GM18508 (cell line): ENCODE results near the gene SYT4.
"Not testable (repeated sequence)": the region's sequence is repeated elsewhere in the genome, so short reads cannot be mapped to it uniquely, and the experiment has no call there.

Source experiments
- ATAC-seq: cut with Tn5 transposase; IDR thresholded peaks from one replicate; pipeline ENCODE4 v1.9.1; 2021; ENCODE audit warnings: moderate number of reproducible peaks; ENCODE audit not compliant: insufficient read depth, unreplicated experiment

The SYT4 gene, protein sequence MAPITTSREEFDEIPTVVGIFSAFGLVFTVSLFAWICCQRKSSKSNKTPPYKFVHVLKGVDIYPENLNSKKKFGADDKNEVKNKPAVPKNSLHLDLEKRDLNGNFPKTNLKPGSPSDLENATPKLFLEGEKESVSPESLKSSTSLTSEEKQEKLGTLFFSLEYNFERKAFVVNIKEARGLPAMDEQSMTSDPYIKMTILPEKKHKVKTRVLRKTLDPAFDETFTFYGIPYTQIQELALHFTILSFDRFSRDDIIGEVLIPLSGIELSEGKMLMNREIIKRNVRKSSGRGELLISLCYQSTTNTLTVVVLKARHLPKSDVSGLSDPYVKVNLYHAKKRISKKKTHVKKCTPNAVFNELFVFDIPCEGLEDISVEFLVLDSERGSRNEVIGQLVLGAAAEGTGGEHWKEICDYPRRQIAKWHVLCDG

DNA sequence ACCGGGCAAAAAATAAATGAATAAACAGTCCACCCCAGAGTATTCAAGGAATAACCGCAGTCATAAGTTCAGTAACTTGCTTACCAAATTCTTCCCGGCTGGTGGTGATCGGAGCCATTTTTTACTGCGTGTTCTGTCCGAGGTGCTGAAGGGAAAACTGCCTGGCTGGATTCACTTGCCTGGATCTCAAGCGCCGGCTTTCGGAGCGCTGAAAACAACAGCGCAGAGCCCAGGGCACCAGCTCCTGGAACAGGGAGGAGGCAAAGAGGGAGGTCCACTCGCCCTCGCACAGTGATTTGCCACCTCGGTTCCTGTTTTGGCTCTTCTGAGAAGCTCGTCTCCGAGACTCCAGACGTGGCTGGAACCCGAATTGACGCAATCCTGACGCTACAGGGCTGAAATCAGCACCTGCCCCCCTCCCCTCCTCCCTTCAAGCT is at the start of gene SYT4:
SYT4 (minus strand) TSS at position 327 of the 437 bp plus-strand sequence; CDS start at position 118, 209 bp downstream.
- no peak for ATAC-seq

DNA sequence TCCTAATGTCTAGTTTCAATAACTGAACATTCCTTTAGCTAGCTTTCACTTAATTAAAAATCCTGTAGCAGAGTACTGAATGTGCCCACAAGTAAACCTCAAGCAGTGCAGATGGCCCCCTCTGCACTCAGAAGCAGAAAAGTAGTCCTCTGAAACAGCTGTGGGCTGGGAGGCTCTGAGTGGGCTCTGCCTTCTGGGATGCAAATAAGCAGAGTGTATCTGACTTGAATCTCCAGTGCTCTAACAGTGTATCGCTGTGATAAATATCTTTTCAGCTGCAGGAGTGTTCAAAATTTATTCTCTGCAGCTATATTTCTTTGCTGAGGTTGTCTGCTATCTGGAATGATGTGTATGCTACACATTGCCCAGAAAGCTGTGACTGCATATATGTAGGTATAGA is 44.8 kb upstream of the SYT4 start:
- no peak for ATAC-seq

DNA sequence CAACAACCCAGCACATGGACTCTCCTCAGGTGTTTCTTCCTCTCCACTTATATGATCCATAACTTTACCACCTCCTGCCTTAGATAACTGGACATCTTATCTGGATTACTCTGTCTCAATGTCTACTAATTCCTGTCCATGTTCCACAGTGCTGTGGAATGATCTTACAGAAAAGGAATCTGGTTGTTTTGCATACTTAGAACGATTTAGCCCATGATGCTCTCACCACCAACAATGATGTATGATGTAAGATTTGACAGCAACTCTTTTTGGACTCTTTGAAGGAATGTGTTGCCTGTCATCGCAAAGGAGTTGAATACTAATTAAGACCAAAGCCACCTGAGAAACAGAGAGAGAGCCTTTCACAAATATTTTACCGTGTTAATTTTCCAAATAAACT is 37.7 kb upstream of the SYT4 start:
- ATAC-seq, result no peak

DNA sequence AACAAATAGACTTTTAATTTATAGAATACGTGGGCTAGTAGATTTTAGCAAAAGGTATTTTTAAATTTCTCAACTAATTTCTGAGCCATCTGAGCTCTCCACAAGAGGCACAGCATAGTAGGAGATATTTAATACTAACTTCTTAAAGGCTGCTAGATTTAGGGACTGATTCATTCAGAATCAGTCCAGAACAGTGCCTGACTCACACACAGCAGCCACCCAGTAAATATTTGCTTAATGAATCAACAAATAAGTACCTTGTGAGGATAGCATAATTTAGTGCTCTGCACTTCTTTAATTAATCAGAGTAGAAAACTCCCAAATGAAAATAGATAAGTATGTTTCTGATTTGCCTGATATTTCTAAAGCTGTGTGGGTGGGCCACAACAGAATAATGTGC is 35.6 kb upstream of the SYT4 start:
- no peak for ATAC-seq

DNA sequence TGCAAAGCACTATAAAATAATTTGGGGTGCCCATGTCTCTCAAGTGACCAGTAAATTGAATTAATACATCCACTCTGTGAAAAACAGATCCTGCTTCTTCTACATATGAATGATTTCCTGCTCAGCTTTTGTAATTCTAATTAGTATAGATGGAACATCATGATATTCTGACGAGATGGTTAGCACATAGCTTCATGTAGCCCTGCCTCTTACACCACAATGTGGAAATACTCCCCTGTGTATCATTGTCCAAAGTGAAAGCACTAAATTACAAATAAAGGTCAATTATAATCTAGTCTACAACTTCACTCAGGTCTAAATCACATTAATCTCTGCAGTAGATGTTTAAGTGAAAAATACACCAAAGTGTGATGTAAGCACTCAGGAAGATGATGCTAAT is 32.9 kb upstream of the SYT4 start:
- no peak for ATAC-seq

DNA sequence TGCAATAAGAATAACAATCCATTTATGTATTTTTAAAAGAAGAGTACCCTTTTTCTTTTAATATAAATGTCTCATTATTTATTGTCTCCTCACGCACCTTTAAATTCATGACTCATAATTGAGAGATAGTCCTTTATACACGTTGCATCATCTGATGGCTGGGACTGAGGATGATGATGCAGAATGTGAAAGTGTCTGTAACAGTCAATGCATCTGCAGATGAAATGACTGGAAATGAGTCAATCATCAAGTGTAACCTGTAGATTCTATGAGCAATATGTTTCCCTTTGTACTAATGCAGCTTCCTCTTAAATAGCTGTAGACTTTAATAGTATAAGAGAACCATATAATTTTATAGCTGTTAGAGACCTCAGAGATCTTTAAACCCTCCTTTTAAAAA is 26.1 kb upstream of the SYT4 start:
- no peak for ATAC-seq

DNA sequence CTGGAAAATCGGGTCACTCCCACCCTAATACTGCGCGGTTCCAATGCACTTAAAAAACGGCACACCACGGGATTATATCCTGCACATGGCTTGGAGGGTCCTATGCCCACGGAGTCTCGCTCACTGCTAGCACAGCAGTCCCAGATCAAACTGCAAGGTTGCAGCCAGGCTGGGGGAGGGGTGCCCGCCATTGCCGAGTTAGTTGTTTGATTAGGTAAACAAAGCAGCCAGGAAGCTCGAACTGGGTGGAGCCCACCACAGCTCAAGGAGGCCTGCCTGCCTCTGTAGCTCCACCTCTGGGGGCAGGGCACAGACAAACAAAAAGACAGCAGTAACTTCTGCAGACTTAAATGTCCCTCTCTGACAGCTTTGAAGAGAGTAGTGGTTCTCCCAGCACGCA is 8.9 kb upstream of the SYT4 start:
- ATAC-seq, result not testable (repeated sequence)

DNA sequence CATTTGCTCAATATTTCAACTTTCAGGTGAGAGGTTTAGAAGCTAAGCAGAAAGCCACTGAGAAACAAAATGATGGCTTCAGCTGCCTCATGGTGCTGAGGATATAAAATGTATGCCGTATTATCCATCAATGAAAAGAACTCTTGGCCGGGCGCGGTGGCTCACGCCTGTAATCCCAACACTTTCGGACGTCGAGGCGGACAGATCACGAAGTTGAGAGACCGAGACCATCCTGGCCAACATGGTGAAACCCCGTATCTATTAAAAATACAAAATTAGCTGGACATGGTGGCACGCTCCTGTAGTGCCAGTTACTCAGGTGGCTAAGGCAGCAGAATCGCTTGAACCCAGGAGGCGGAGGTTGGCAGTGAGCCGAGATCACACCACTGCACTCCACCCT is 6.0 kb upstream of the SYT4 start:
- no peak for ATAC-seq

DNA sequence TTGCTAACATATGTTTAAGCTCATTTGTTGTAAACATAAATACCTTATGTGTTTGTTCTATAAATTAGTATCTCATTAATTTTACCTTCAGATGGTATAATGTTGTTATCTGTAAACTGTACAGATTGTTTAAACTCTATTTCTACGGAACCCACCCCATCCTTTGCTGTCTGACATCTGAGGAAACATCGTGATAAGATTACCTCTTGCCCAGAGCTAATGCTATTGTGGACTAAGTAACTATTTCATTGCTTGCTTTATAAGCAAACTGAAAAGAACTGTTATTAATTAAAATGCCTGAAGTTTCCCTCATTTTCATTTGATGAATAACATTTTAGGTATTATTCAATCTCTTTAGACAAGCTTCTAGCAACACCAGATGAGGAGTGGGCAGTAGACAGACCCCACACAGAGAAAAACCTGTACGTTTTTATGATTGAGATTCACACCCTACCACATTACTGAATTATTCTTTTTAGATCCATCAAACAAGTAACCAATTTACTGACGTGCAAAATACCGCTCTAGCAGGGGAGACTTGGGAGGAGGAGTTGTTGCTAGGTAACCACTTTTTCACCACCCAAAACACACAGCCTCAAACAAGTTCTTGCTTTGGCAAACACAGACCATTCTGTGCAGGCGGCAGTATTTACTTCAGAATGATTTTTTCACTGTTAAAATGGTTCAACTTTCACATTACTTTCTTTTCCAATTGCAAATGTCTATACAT is 1.9 kb upstream of the SYT4 start:
- peak; percentile 55 for ATAC-seq

DNA sequence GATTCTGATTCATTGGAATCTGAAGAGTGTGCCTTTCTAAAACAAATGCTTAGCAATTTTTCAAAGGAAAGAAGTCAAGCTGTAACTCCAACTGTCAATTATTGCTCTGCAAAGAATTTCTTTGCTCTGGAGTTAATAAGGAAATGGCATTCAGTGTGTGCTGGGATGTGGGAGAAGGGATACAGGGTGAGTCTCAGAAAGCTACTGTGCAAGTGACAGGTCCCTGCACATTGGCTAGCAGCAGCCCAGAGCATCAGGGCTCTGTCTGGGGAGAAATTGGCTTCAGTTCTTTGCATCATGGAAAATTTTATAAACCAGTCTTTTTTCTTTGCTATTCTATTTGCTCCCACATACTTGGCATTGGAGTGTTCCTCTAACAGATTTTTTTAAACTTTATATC is 1.1 kb upstream of the SYT4 start:
- no peak for ATAC-seq

DNA sequence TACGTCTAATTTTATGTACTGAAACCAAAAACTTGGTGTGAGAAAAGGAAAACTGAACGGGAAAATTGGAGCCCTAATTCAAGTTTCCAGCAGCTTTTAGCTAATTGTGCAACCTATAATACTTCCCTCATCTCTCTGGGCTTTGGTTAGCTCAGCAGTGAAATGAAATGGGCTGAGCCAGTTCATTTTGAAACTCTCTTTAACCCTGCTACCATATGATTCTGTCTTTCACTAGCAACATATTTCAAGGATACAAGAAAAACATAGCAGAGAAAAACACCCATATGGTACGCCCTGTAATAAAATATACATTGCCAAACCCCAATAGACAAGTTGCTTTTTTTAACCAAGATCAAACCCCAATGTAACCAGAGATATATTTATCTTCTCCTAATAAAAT is 799 bp downstream of the SYT4 start:
- no peak for ATAC-seq

DNA sequence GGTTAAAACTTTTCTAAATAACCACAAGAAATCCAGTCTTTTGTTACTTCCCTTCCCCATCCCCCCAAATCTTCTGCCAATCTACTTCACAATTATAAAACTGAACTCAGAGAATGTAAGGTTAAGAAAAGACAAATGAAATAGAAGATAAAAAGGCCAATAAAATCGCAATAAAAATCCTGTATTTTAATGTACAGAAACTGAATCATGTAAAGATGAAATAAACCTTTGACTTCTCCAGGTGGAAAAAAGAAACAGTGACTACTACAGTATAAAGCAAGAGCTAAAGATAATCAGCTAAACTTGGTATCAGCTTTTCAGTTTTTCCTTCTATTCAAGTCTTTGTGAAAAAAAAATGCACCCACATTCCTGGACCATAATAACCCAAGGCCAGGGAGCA is 1.7 kb downstream of the SYT4 start:
- ATAC-seq, result no peak

DNA sequence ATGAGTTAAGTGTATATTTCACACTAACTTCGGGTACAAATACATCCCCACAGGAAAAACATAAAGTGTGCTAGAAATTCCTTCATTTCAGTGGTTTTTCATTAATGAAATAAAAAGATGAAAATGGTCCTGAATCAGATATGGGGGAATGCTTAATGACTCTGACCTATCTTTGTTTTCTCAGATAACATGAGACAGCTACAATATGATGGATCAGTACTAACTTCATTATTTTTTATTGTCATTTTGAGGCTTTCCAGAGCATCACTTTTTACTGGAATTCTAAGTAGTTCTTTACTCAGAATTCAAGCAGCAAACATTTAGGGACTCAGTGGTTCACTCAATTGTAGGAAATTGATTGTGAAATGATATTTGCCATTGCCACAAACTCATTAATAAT is 2.8 kb downstream of the SYT4 start:
- ATAC-seq, result no peak

DNA sequence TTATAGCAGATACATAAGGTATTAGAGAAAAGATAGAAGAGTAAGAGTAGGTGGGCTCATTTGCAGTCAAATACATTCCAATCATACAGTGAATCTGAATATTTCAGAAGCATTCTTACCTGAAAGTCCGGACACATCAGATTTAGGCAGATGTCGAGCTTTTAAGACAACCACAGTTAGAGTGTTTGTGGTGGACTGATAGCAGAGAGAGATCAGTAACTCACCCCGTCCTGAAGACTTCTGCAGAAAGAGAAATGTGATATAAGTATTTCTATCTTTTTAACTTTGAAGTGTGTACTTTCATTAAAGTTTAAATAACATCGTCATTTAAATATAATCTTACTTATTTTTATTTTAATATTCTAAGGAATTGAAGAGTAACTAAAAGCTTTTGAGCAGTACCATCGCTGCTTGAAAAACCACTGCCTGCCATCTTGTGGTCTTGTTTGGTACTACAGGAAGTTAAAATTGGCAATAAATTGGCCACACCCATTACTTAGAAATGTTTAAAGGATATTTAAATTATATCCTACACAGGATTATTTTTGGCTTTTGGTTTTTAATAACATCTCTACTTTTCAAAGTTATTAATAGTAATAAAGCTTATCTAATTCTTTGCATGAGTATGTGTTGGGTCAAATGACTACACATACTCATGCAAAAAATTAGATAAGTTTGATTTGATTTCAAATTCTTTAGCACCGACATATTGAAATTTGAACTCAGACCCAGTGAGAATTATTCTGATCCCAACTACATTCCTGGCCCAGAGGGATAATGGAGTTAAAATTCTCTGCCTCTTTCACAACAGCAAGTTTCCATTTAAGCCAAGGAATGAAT is 5.5 kb downstream of the SYT4 start:
- ATAC-seq, result peak; percentile 74

DNA sequence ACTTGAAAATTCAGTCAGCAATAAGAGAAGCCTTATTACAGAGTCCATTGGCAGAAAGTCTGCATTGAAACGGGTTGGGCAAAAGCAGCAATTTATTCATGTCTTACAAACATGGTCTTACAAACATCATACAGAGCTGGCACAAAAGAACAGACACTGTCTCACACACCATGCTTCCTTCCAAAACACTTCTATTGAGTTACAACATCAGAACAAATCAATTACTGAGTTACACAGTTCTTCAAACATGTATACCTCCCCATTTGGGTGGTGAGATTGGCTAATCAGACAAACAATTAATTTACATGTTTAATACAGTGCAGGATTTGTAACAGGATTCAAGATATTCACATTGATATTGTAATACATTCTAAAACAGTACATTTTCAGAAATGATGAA is 9.5 kb downstream of the SYT4 start:
- ATAC-seq, result no peak

DNA sequence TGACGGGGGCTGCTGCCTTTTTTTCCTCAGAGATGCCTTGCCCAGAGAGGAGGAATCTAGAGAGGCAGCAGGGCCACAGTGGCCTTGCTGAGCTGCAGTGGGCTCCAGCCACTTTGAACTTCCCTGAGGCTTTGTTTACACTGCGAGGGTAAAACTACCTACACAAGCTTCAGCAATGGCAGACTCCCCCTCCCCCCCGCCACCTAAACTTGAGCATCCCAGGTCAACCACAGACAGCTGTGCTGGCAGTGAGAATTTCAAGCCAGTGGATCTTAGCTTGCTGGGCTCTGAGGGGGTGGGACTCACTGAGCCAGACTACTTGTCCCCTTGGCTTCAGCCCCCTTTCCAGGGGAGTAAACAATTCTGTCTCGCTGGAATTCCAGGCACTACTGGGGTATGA is 11.8 kb downstream of the SYT4 start:
- ATAC-seq, result no peak

DNA sequence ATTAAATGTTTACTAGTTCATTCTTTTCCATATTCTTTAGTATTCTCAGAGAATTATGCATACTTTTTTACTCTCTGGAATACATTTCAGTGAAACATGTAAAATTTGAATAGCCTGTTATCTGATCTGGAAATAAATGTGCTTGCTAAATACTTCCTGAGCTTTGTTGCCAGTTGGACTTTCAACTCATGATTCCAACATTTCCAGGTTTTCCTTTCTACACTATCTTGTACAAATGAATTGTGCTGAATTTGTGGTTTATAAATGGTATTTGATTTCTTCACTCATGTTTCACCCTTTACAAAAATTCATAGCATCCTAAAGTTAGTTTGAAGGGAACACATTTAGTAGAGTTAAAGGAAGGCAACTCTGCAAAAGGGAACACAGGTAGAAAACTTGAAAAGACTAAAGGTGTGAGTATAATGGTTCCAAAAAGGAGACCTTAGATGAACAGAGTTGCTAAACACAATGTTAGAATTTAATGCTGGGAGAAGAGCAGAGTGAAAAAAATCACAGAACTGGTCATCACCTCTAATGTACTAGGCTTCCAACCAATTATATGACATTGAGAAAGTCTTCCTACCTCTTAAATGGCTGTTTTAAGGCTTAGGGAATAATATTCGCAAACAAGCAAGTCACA is 28.6 kb downstream of the SYT4 start:
- ATAC-seq, result no peak

DNA sequence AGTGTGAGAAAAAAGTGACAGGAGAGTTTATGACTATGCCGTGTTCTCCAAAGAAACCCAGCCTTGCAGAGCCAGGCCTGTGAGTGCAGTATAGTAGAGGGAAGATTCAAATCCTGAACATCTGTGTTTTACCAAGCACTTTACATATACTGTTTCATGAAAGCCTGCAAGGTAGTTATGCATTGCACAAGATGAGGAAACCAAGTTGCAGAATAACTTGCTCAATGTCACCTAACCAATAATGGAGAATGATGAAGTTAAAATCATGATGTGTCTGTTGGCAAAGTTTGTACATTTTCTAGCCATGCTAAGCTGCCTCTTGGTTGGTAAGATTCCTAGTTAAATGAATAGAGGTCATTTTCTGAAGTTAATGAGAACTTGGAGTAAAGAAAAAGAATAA is 29.3 kb downstream of the SYT4 start:
- no peak for ATAC-seq

DNA sequence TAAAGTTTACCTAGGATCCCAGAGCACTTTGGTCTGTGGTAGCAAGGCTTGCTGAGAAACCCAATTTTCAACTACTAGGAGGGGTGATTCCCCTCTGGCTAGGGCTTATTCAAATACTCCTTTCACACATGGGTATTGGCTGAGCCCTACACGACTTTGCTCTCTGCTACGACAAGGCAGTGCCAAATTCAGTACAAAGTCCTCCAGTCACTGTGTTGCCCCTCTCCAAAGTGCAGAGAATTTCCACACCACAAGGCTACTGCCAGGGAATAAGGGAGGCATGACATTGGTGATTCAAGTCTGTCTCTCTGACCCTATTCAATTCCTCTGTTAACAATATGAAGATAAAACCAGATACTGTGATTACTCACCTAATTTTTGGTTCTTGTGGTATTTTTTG is 38.9 kb downstream of the SYT4 start:
- no peak for ATAC-seq

DNA sequence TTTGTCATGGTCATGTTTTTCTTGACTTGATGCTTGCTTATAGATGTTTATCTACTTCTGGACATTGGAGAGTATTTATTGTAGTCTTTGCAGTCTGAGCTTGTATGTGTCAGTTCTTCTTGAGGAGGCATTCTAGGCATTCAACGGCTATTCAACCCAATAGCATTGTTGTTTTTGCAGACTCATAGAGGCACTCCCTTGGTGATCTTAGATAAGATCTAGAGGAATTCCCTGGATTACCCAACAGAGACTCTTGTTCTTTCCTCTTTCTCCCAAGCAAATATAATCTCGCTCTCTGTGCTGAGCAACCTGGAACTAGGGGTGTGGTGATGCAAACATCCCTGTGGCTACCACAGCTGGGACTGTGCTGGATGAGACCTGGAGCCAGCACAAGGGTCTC is 40.4 kb downstream of the SYT4 start:
- ATAC-seq, result no peak
